ENCODE results near the gene SRSF2.
"Not testable (repeated sequence)": the region's sequence is repeated elsewhere in the genome, so short reads cannot be mapped to it uniquely, and the experiment has no call there.

The SRSF2 gene

GRCh38 chr17:76738468-76738850 lies 1.3 kb upstream of the SRSF2 start:
- no peak for DNase-seq (ENCODE audit: low read depth in 2 of 2)

- peak; percentile 90 to 91 for DNase-seq (ENCODE audit: low read depth in 2 of 2)
Observed at GRCh38 chr17:76737676-76738467, 741 bp upstream of the SRSF2 start, which contains the start of gene MFSD11. TSS of gene MFSD11 (plus strand) at chr17:76738119. CDS start at chr17:76738353, 234 bp downstream.

- DNase-seq (ENCODE audit: low read depth in 2 of 2): no peak
Observed at GRCh38 chr17:76736349-76737081, 616 bp downstream of the SRSF2 start.

- no peak for DNase-seq (ENCODE audit: low read depth in 2 of 2)
Observed at GRCh38 chr17:76735586-76736348, 1.4 kb downstream of the SRSF2 start.

- no peak for DNase-seq (ENCODE audit: low read depth in 2 of 2)
Observed at GRCh38 chr17:76735006-76735405, 2.1 kb downstream of the SRSF2 start.

- no peak for DNase-seq (ENCODE audit: low read depth in 2 of 2)
Observed at GRCh38 chr17:76734080-76734840, 2.9 kb downstream of the SRSF2 start.

- DNase-seq (ENCODE audit: low read depth in 2 of 2): no peak
Observed at GRCh38 chr17:76733618-76733957, 3.5 kb downstream of the SRSF2 start.

- DNase-seq (ENCODE audit: low read depth in 2 of 2): no peak
Observed at GRCh38 chr17:76732734-76733617, 4.2 kb downstream of the SRSF2 start.

- not testable (repeated sequence) for DNase-seq (ENCODE audit: low read depth in 2 of 2)
Observed at GRCh38 chr17:76731800-76732733, 5.1 kb downstream of the SRSF2 start.

GRCh38 chr17:76727745-76728456 lies 9.2 kb downstream of the SRSF2 start:
- no peak for DNase-seq (ENCODE audit: low read depth in 2 of 2)

GRCh38 chr17:76726776-76727718 lies 10.1 kb downstream of the SRSF2 start, which contains the start of gene METTL23:
TSS of gene METTL23 (plus strand) at chr17:76726839. CDS start at chr17:76729711, 2,872 bp downstream.
- no peak for DNase-seq (ENCODE audit: low read depth in 2 of 2)

GRCh38 chr17:76726231-76726775 lies 10.8 kb downstream of the SRSF2 start, which contains the start of gene JMJD6:
TSS of gene JMJD6 (minus strand) at chr17:76726606. CDS start at chr17:76726475, 131 bp downstream.
- peak; percentile 84 to 89 for DNase-seq (ENCODE audit: low read depth in 2 of 2)

- DNase-seq (ENCODE audit: low read depth in 2 of 2): no peak
Observed at GRCh38 chr17:76725580-76726230, 11.4 kb downstream of the SRSF2 start.

GRCh38 chr17:76723812-76724211 lies 13.3 kb downstream of the SRSF2 start:
- no peak for DNase-seq (ENCODE audit: low read depth in 2 of 2)

GRCh38 chr17:76722977-76723376 lies 14.2 kb downstream of the SRSF2 start:
- DNase-seq (ENCODE audit: low read depth in 2 of 2): not testable (repeated sequence)

GRCh38 chr17:76722279-76722678 lies 14.9 kb downstream of the SRSF2 start:
- DNase-seq (ENCODE audit: low read depth in 2 of 2): no peak

- DNase-seq (ENCODE audit: low read depth in 2 of 2): no peak
Observed at GRCh38 chr17:76721463-76721862, 15.7 kb downstream of the SRSF2 start.

All from fibroblast of skin of left biceps (primary cell).